BE2C (cell line): Measurements from ENCODE around the gene CAV1.

ENCODE experiments used
- DNase-seq: peaks from one replicate; pipeline ENCODE4 v3.0.0-alpha.2; 2020
- H3K27me3 ChIP-seq: fragments of 250-450 bp; sonication (Bioruptor Pico); 2 replicates; pipeline ENCODE4 v1.5.1; 2020; ENCODE audit warnings: mild to moderate bottlenecking
- H3K36me3 ChIP-seq: fragments of 250-450 bp; sonication (Bioruptor Pico); 2 replicates; pipeline ENCODE4 v1.5.1; 2020; ENCODE audit warnings: mild to moderate bottlenecking
- H3K4me1 ChIP-seq: fragments of 250-450 bp; sonication (Bioruptor Pico); 2 replicates; pipeline ENCODE4 v1.5.1; 2020
- H3K4me3 ChIP-seq: 2 replicates; pipeline ENCODE4 v1.5.1; 2011; ENCODE audit warnings: low read depth, low read length
- H3K9me3 ChIP-seq: fragments of 250-450 bp; sonication (Bioruptor Pico); 2 replicates; pipeline ENCODE4 v1.5.1; 2020
- TF ChIP-seq, protein P1 (sequence below): IDR thresholded peaks from 2 replicates; pipeline ENCODE4 v1.5.1; 2012; ENCODE audit warnings: mild to moderate bottlenecking, low read depth, low read length

Gene CAV1

GRCh38 chr7:116542618-116543017, 17.8 kb downstream of the CAV1 start:
- H3K4me1 ChIP-seq: no peaks in the 10 kb centered on the region
- no peaks in the 10 kb centered on the region for H3K27me3 ChIP-seq
- TF ChIP-seq, protein P1, sequence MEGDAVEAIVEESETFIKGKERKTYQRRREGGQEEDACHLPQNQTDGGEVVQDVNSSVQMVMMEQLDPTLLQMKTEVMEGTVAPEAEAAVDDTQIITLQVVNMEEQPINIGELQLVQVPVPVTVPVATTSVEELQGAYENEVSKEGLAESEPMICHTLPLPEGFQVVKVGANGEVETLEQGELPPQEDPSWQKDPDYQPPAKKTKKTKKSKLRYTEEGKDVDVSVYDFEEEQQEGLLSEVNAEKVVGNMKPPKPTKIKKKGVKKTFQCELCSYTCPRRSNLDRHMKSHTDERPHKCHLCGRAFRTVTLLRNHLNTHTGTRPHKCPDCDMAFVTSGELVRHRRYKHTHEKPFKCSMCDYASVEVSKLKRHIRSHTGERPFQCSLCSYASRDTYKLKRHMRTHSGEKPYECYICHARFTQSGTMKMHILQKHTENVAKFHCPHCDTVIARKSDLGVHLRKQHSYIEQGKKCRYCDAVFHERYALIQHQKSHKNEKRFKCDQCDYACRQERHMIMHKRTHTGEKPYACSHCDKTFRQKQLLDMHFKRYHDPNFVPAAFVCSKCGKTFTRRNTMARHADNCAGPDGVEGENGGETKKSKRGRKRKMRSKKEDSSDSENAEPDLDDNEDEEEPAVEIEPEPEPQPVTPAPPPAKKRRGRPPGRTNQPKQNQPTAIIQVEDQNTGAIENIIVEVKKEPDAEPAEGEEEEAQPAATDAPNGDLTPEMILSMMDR: no peak

DNA sequence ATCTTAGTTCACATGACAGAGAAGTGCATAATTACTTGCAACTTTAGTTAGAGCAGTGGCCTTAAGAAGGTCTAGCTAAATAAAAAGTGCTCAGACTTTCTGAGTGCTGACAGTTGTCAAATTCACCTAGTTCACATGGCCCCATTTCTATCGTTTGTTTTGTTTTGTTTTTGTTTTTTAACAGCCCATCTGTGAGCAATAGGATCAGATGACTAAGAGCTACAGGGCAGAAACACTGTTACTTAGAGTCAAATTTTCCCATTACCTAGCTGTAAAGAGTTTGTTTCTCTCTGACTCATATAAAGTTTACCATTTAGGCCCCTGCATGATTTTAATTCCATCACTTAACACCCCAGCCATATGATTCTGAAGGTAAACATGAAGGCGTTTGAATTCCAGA, 18.8 kb downstream of the CAV1 start:
- no peaks in the 10 kb centered on the region for H3K36me3 ChIP-seq
- TF ChIP-seq, protein P1: no peak
- no peaks in the 10 kb centered on the region for H3K27me3 ChIP-seq
- DNase-seq: no peak
- no peak overlapping the region for H3K4me3 ChIP-seq
- no peaks in the 10 kb centered on the region for H3K9me3 ChIP-seq
- H3K4me1 ChIP-seq: no peaks in the 10 kb centered on the region

More at GRCh38 chr7:116542618-116543017, 17.8 kb downstream of the CAV1 start:
- no peak overlapping the region for H3K4me3 ChIP-seq
- no peaks in the 10 kb centered on the region for H3K36me3 ChIP-seq
- no peaks in the 10 kb centered on the region for H3K9me3 ChIP-seq
- DNase-seq: no peak

DNA sequence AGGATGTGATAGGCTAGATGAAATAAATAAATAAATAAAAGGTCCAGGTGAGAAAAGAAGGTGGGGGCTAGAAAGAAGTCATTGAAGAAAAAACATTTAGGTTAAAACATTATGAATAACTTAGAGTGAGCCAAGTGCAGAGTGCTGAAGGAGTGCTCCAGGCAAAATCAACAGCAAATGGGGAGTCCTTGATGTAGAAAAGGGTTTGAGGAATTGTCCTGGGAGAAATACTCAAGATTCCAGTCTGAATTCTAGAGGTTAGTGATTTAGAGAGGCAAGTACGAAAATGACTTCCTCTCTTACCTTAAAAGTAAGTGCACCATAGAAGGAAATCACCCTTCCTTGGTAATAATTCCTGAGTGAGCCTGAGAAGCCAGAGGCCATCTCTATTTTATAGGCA, 19.7 kb downstream of the CAV1 start:
- no peaks in the 10 kb centered on the region for H3K36me3 ChIP-seq
- no peak overlapping the region for H3K4me3 ChIP-seq
- no peak for DNase-seq
- no peaks in the 10 kb centered on the region for H3K4me1 ChIP-seq
- H3K9me3 ChIP-seq: no peaks in the 10 kb centered on the region
- no peaks in the 10 kb centered on the region for H3K27me3 ChIP-seq
- TF ChIP-seq, protein P1: no peak

DNA sequence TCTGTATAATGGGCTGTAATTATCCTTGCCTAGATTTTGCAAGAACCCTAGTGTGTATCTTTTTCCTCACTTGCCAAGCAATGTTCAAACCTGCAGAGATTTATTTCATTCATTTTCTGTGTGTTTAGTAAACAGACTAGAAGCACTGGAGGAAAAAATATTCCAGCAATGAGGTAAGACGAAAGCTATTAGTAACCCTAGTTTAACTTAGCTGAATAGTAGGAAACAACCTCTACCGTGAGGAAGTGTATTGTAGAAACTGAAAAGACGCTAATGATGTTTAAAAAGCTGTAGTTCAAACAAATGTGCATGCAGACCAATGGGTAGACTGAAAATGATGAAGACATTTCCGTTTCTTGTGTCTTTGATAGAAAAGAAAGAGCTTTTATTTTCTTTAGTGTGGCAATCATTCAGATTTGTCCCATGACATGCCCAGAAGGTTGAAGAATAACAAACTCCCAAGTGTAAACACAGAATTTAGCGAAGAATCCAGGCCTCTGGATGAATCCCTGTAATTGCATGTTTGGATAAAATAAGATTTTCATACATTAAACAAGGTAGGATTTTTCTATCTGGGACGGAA, 20.7 kb downstream of the CAV1 start:
- TF ChIP-seq, protein P1: no peak
- H3K36me3 ChIP-seq: no peaks in the 10 kb centered on the region
- no peaks in the 10 kb centered on the region for H3K4me1 ChIP-seq
- H3K27me3 ChIP-seq: no peaks in the 10 kb centered on the region
- H3K9me3 ChIP-seq: no peaks in the 10 kb centered on the region
- no peak overlapping the region for H3K4me3 ChIP-seq
- DNase-seq: no peak

DNA sequence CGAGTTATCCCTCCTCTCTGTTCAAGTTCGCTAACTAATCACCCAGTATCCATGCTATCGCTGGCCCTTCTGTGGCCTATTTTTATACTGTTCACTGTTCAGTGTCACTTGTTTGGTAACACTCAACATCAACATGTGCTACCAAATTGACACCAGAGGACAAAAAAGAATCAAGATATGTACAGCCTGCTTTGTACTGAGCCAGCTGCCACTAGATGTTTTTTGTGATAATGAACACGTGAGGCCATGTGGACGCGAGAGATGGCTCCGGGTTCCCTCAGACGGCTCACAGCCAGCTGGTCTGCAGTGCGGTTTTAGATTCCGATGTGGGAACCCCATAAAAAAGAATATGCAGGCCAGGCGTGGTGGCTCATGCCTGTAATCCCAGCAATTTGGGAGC, 21.2 kb downstream of the CAV1 start:
- no peaks in the 10 kb centered on the region for H3K4me1 ChIP-seq
- no peak for DNase-seq
- no peaks in the 10 kb centered on the region for H3K9me3 ChIP-seq
- no peaks in the 10 kb centered on the region for H3K36me3 ChIP-seq
- no peaks in the 10 kb centered on the region for H3K27me3 ChIP-seq
- TF ChIP-seq, protein P1: no peak
- no peak overlapping the region for H3K4me3 ChIP-seq

GRCh38 chr7:116546916-116547315, 22.1 kb downstream of the CAV1 start:
- TF ChIP-seq, protein P1: no peak
- no peaks in the 10 kb centered on the region for H3K9me3 ChIP-seq
- DNase-seq: no peak
- H3K27me3 ChIP-seq: no peaks in the 10 kb centered on the region
- no peak overlapping the region for H3K4me3 ChIP-seq
- no peaks in the 10 kb centered on the region for H3K36me3 ChIP-seq
- H3K4me1 ChIP-seq: no peaks in the 10 kb centered on the region
